ENCODE results near the gene GRIA1. TPM values are rescaled to one million over a fixed set of nuclear protein-coding genes. Genes with fewer than 3 reads are reported as not detected.

The GRIA1 gene
- total and polyA plus RNA-seq, 2 of the 4 experiments (the other 2 are of a cell fraction): 0.48 to 1.3 TPM

- Histone ChIP-seq H2AK9ac (replicated peaks; ENCODE audit: low read depth, low read length, poor library complexity) (no peak overlapping the region), H3K14ac (replicated peaks; ENCODE audit: low read depth, low read length) (no peak overlapping the region), H4K5ac (ENCODE audit: low read depth, low read length) (no peak overlapping the region), H3K27ac (ENCODE audit: insufficient read depth, low read length) (no peak overlapping the region), H3K4me3 (ENCODE audit: insufficient read depth, low read depth, low read length) (no peak overlapping the region), H2BK15ac (ENCODE audit: low read depth, low read length) (no peak overlapping the region), H2AFZ (replicated peaks; ENCODE audit: low read length, poor library complexity) (no peak overlapping the region), H3K36me3 (ENCODE audit: control insufficient read depth, insufficient read depth, low read length) (no peaks in the 10 kb centered on the region), H4K8ac (ENCODE audit: low read depth in 2 of 2, low read length in 2 of 2) (no peak overlapping the region), H3K56ac (ENCODE audit: extremely low read depth, insufficient read depth, low read length) (no peak overlapping the region), H4K20me1 (ENCODE audit: insufficient read depth, low read length) (no peaks in the 10 kb centered on the region), H3K27me3 (ENCODE audit: control insufficient read depth, insufficient read depth, low read length) (no peaks in the 10 kb centered on the region), H3K9ac (ENCODE audit: low read depth, low read length) (no peak overlapping the region), H3K9me1 (ENCODE audit: insufficient read depth, low read length) (no peaks in the 10 kb centered on the region), H3K4ac (ENCODE audit: low read depth, low read length) (no peak overlapping the region), H3K79me1 (ENCODE audit: low read depth in 1 of 2, low read length in 2 of 2) (no peaks in the 10 kb centered on the region), H4K91ac (ENCODE audit: insufficient read depth, low read depth, low read length) (no peak overlapping the region), H2BK5ac (ENCODE audit: low read depth, low read length, poor library complexity, severe bottlenecking) (no peak overlapping the region), H2AK5ac (ENCODE audit: low read depth, low read length) (no peak overlapping the region), H2BK20ac (ENCODE audit: low read depth, low read length) (no peak overlapping the region), H3K9me3 (ENCODE audit: control insufficient read depth, insufficient read depth, low read length) (no peaks in the 10 kb centered on the region), H3K4me2 (ENCODE audit: low read depth, low read length) (no peak overlapping the region), H3K23ac (ENCODE audit: low read depth, low read length) (no peak overlapping the region), H2BK120ac (ENCODE audit: low read depth, low read length) (no peak overlapping the region), H3K18ac (ENCODE audit: low read depth, low read length) (no peak overlapping the region), H3K4me1 (ENCODE audit: control insufficient read depth, insufficient read depth, low read length) (no peaks in the 10 kb centered on the region)
- in situ Hi-C loops (cut with MboI; ENCODE audit: low sequenced_read_pairs) (no loop called here), intact Hi-C loops (cut with micrococcal nuclease) (loop anchor here (10.0 kb wide), 1 partner anchor 252 kb away; no protein-coding TSS in a partner anchor), dilution Hi-C loops (cut with HindIII; ENCODE audit: low sequenced_read_pairs, unreplicated experiment) (no loop called here)
- CTCF ChIA-PET: no interaction called here
- TF ChIP-seq BHLHE40 (IDR thresholded peaks at IDR 0.05; ENCODE audit: low read depth, low read length): no peak
- no peak for TF ChIP-seq SMC3 (IDR thresholded peaks at IDR 0.05; ENCODE audit: low read depth, low read length)
- TF ChIP-seq RFX5 (IDR thresholded peaks at IDR 0.05; ENCODE audit: low read depth, low read length): no peak
- TF ChIP-seq CTCF (conservative IDR thresholded peaks at IDR 0.05; ENCODE audit: low read depth, low read length): no peak
- TF ChIP-seq RCOR1 (IDR thresholded peaks at IDR 0.05; ENCODE audit: insufficient replicate concordance, low read length): no peak
- TF ChIP-seq MAZ (IDR thresholded peaks at IDR 0.05; ENCODE audit: borderline replicate concordance, low read depth, low read length): no peak
- no peak for TF ChIP-seq RAD21 (IDR thresholded peaks at IDR 0.05; ENCODE audit: low read length)
- TF ChIP-seq USF2 (IDR thresholded peaks at IDR 0.05; ENCODE audit: low read depth, low read length): no peak
- TF ChIP-seq ELK1 (IDR thresholded peaks at IDR 0.05; ENCODE audit: borderline replicate concordance, low read depth, low read length): no peak
- TF ChIP-seq POLR2A (IDR thresholded peaks at IDR 0.05; ENCODE audit: low read depth, low read length): no peak
- no peak for TF ChIP-seq FOS (IDR thresholded peaks at IDR 0.05; ENCODE audit: low read depth, low read length)
- no peak for TF ChIP-seq MXI1 (IDR thresholded peaks at IDR 0.05; ENCODE audit: borderline replicate concordance, low read depth, low read length)
- TF ChIP-seq CHD1 (IDR thresholded peaks at IDR 0.05; ENCODE audit: low read depth, low read length): no peak
- BruUV-seq (replicated peaks): no TSS peak
- ATAC-seq (ENCODE audit: low read depth) (no peak), DNase-seq (no peak)
- POLR2A ChIA-PET (ENCODE audit: unreplicated experiment): no interaction called here
- 30% methylated on average over 2 of the region's 3 CpGs; no CpG with 5 or more reads in 1 of the 2 experiments for WGBS, 2 experiments (ENCODE audit: extremely low coverage in 2 of 2, insufficient read length in 1 of 2)
Observed at GRCh38 chr5:153712946-153713345, 222.5 kb downstream of the GRIA1 start.
